K562 (cell line): ENCODE measurements around the gene ZKSCAN3. TPM values are rescaled to one million over a fixed set of nuclear protein-coding genes. Genes with fewer than 3 reads are reported as not detected.
A peak's percentile ranks its signal among the peaks of the same experiment; 100 is the strongest.

Experiments used
- ATAC-seq: fragments of 200-7000 bp; cut with Tn5 transposase; 3 replicates; pipeline ENCODE4 v1.9.1; 2020; ENCODE audit warnings: moderate library complexity
- BruUV-seq: library from RNA; stranded (reverse); fragments of 400-500 nt; replicated peaks from 2 replicates; lab custom pipeline; 2021; lab: Mats Ljungman, UMichigan
- CTCF ChIA-PET: fragments of 300-600 bp; formaldehyde crosslinking; extraction: SDS; loops from one replicate; lab custom pipeline; 2021; ENCODE audit warnings: low intra/inter-chr PET ratio; lab: Yijun Ruan, JAX
- POLR2A ChIA-PET: fragments of 300-600, 350-650 bp; sonication (Branson Sonifier 250); formaldehyde crosslinking; extraction: SDS; loops from one replicate; lab custom pipeline; 2021; ENCODE audit warnings: antibody characterized with exemption, inconsistent platforms; lab: Yijun Ruan, JAX
- DNase-seq, 4 experiments: peaks; one replicate each; pipeline versions ENCODE4 v3.0.0 to v3.0.0-alpha.2; 2011 to 2018; ENCODE audit warnings: low spot score in 3 of 4, mixed read lengths in 3 of 4; ENCODE audit errors: extremely low read depth in 1 of 4
- FAIRE-seq: peaks from 2 replicates; lab custom pipeline; 2011; peaks lifted over from hg19 to GRCh38; lab: Jason Lieb, UNC
- H2AFZ ChIP-seq: 2 replicates; pipeline ENCODE4 v1.6.0; 2011; ENCODE audit warnings: low read depth, low read length, control low read depth, inconsistent platforms
- H3K27ac ChIP-seq: fragments of 200-600 bp; 3 replicates; pipeline ENCODE4 v1.8.0; 2011; ENCODE audit warnings: low read depth, mild to moderate bottlenecking, control low read depth, inconsistent platforms, low read length, moderate library complexity, mixed read lengths; ENCODE audit errors: extremely low read depth
- H3K27me3 ChIP-seq, 2 experiments: fragments of 300-600 bp in 1 of 2; 2 replicates in 1 of 2; 3 replicates in 1 of 2; pipeline versions ENCODE4 v1.6.0 to v1.8.0; 2011; ENCODE audit warnings: inconsistent platforms in 2 of 2, low read length in 2 of 2, mild to moderate bottlenecking in 1 of 2, mixed read lengths in 1 of 2, moderate library complexity in 1 of 2; ENCODE audit not compliant: control insufficient read depth in 2 of 2, insufficient read depth in 2 of 2
- H3K36me3 ChIP-seq: fragments of 300-600 bp; 3 replicates; pipeline ENCODE4 v1.8.0; 2011; ENCODE audit warnings: mild to moderate bottlenecking, low read length, inconsistent platforms; ENCODE audit not compliant: control insufficient read depth, insufficient read depth
- H3K4me1 ChIP-seq, 2 experiments: fragments of 200-600 bp in 1 of 2; replicated peaks in 1 of 2; 2 replicates in 1 of 2; 3 replicates in 1 of 2; pipeline versions ENCODE4 v1.5.1 to v1.8.0; 2011; ENCODE audit warnings: inconsistent platforms in 2 of 2, low read length in 2 of 2, mild to moderate bottlenecking in 1 of 2, mixed read lengths in 1 of 2, moderate library complexity in 1 of 2; ENCODE audit not compliant: control insufficient read depth in 2 of 2, insufficient read depth in 2 of 2
- H3K4me2 ChIP-seq: 2 replicates; pipeline ENCODE4 v1.6.1; 2011; ENCODE audit warnings: low read length, control low read depth, inconsistent platforms, mixed read lengths; ENCODE audit not compliant: insufficient read depth
- H3K4me3 ChIP-seq: fragments of 200-600 bp; sonication (generic), shearing (Covaris generic); 2 replicates; pipeline ENCODE4 v1.5.1; 2016; ENCODE audit warnings: control low read depth, inconsistent platforms
- H3K79me2 ChIP-seq: fragments of 200-600 bp; 3 replicates; pipeline ENCODE4 v1.8.0; 2011; ENCODE audit warnings: low read length, inconsistent platforms; ENCODE audit not compliant: control insufficient read depth, insufficient read depth
- H3K9ac ChIP-seq, 2 experiments: 2 replicates each; pipeline versions ENCODE4 v1.6.0 to v1.6.1; 2011; ENCODE audit warnings: low read depth in 2 of 2, low read length in 2 of 2, control low read depth in 1 of 2, inconsistent platforms in 1 of 2, mild to moderate bottlenecking in 1 of 2, mixed read lengths in 1 of 2; ENCODE audit not compliant: insufficient read depth in 1 of 2
- H3K9me1 ChIP-seq: one replicate; pipeline ENCODE4 v1.6.0; 2011; ENCODE audit warnings: inconsistent platforms, mild to moderate bottlenecking, low read length, moderate library complexity; ENCODE audit not compliant: control insufficient read depth, insufficient read depth
- H3K9me3 ChIP-seq: replicated peaks from 2 replicates; pipeline ENCODE4 v1.5.1; 2011; ENCODE audit warnings: low read depth, low read length, inconsistent platforms; ENCODE audit not compliant: control insufficient read depth, insufficient read depth
- H4K20me1 ChIP-seq: replicated peaks from 2 replicates; pipeline ENCODE4 v1.6.1; 2011; ENCODE audit warnings: low read length, inconsistent platforms, mixed read lengths; ENCODE audit not compliant: control insufficient read depth, insufficient read depth
- AFF1 ChIP-seq, 2 experiments: fragments of 450-650 bp; IDR thresholded peaks; 2 replicates each; pipeline ENCODE4 v1.6.1; 2018; ENCODE audit warnings: mild to moderate bottlenecking in 2 of 2, low read depth in 1 of 2; ENCODE audit not compliant: partially characterized antibody in 2 of 2
- BCOR ChIP-seq: fragments of 450-650 bp; IDR thresholded peaks from 2 replicates; pipeline ENCODE4 v1.6.1; 2016
- C11orf30 ChIP-seq: fragments of 450-650 bp; IDR thresholded peaks from 2 replicates; pipeline ENCODE4 v1.6.1; 2016; ENCODE audit warnings: low read depth, mild to moderate bottlenecking
- CC2D1A ChIP-seq: fragments of 450-650 bp; IDR thresholded peaks from 2 replicates; pipeline ENCODE4 v1.6.1; 2017; ENCODE audit warnings: mild to moderate bottlenecking
- ESRRA ChIP-seq: fragments of 450-650 bp; IDR thresholded peaks from 2 replicates; pipeline ENCODE4 v1.6.1; 2014; ENCODE audit warnings: low read depth, mild to moderate bottlenecking, moderate library complexity, borderline replicate concordance
- FUS ChIP-seq: fragments of 200-400 bp; formaldehyde crosslinking; optimal IDR thresholded peaks from 2 replicates; pipeline ENCODE3; 2017; ENCODE audit warnings: low read depth, low read length
- GABPB2 ChIP-seq: fragments of 250-450 bp; sonication (Bioruptor Pico); conservative IDR thresholded peaks from 2 replicates; pipeline ENCODE4 v1.5.1; 2021; ENCODE audit warnings: mild to moderate bottlenecking
- HEY1 ChIP-seq: fragments of 250-450 bp; sonication (Bioruptor Pico); IDR thresholded peaks from 2 replicates; pipeline ENCODE4 v1.5.0; 2020; ENCODE audit warnings: mild to moderate bottlenecking, moderate library complexity, borderline replicate concordance
- MAFF ChIP-seq: IDR thresholded peaks from 2 replicates; pipeline ENCODE4 v1.6.1; 2012; ENCODE audit warnings: low read length, improper control_type of control experiment
- MAFK ChIP-seq: IDR thresholded peaks from 2 replicates; pipeline ENCODE4 v1.6.1; 2011; ENCODE audit warnings: low read length, improper control_type of control experiment
- MTA1 ChIP-seq: fragments of 450-650 bp; IDR thresholded peaks from 2 replicates; pipeline ENCODE4 v1.6.1; 2017; ENCODE audit warnings: borderline replicate concordance
- MXI1 ChIP-seq: IDR thresholded peaks from 2 replicates; pipeline ENCODE4 v1.6.1; 2011; ENCODE audit warnings: low read depth, mild to moderate bottlenecking, improper control_type of control experiment, low read length
- NONO ChIP-seq, 2 experiments: fragments of 200-400 bp in 1 of 2; fragments of 450-650 bp in 1 of 2; formaldehyde crosslinking in 1 of 2; IDR thresholded peaks; 2 replicates each; pipeline ENCODE4 v1.6.1; 2017; ENCODE audit warnings: low read depth in 2 of 2, mild to moderate bottlenecking in 2 of 2, moderate library complexity in 2 of 2, low read length in 1 of 2
- PCBP2 ChIP-seq: fragments of 200-400 bp; formaldehyde crosslinking; IDR thresholded peaks from 2 replicates; pipeline ENCODE4 v1.6.1; 2018; ENCODE audit warnings: low read length, low read depth, mild to moderate bottlenecking, moderate library complexity; ENCODE audit not compliant: poor library complexity, severe bottlenecking
- RBM39 ChIP-seq: fragments of 200-400 bp; formaldehyde crosslinking; optimal IDR thresholded peaks from 2 replicates; pipeline ENCODE3; 2018; ENCODE audit warnings: low read depth, low read length
- ZC3H4 ChIP-seq: sonication (generic); formaldehyde crosslinking; IDR thresholded peaks from 2 replicates; pipeline ENCODE4 v1.9.0; 2021; ENCODE audit warnings: missing genetic modification reagents, borderline replicate concordance
- ZNF134 ChIP-seq: fragments of 250-450 bp; sonication (Bioruptor Pico); conservative IDR thresholded peaks from 2 replicates; pipeline ENCODE4 v1.4.0; 2020
- ZNF239 ChIP-seq: fragments of 250-450 bp; sonication (Bioruptor Pico); IDR thresholded peaks from 2 replicates; pipeline ENCODE4 v1.4.0; 2020; ENCODE audit warnings: mild to moderate bottlenecking
- ZNF316 ChIP-seq: fragments of 450-650 bp; IDR thresholded peaks from 2 replicates; pipeline ENCODE4 v1.6.1; 2016
- ZNF584 ChIP-seq: fragments of 200-800 bp; sonication (Bioruptor generic); IDR thresholded peaks from 2 replicates; pipeline ENCODE4 v1.6.1; 2016; ENCODE audit warnings: low read depth, mild to moderate bottlenecking, missing genetic modification characterization, missing compliant biosample characterization
- WGBS: fragments of 100-300 bp; shearing (Covaris generic); methylation state at CpG from one replicate; pipeline ENCODE4 v1.1.6; 2016; ENCODE audit warnings: low coverage, mixed read lengths; ENCODE audit not compliant: insufficient coverage; ENCODE audit errors: missing lambda C conversion rate; 5-methylcytosine and 5-hydroxymethylcytosine counted together
- in situ Hi-C: fragments of 300-500 bp; cut with MboI; formaldehyde crosslinking; loops from 4 replicates; pipeline ENCODE4 v1.15.0; 2018; ENCODE audit warnings: inconsistent platforms, mixed read lengths
- intact Hi-C: fragments of 100-400 bp; cut with micrococcal nuclease; formaldehyde crosslinking; loops from 2 replicates; pipeline ENCODE4 v1.14.2; 2022
- polyA plus RNA-seq, 8 experiments: library from polyadenylated mRNA; depleted of rRNA in 4 of 8; stranded (reverse) in 5 of 8; unstranded in 3 of 8; fragments of >200 nt; fragmentation: Nextera tagmentation in 2 of 8; fragmentation: Illumina TruSeq in 1 of 8; extraction: Ambion mirVana in 2 of 8; extraction: Trizol in 1 of 8; gene quantifications; 2 replicates each; pipeline versions ENCODE4 v1.2.1 to v1.2.3, GENCODE V29; 2011 to 2014; ENCODE audit warnings: inconsistent platforms in 1 of 8, missing spikeins in 1 of 8
- total RNA-seq, 7 experiments: library from RNA; depleted of rRNA in 6 of 7; stranded (reverse); fragments of >200 nt in 6 of 7; fragmentation: Illumina TruSeq in 2 of 7; extraction: Trizol in 2 of 7; gene quantifications; 2 replicates each; pipeline versions ENCODE4 v1.2.1 to v1.2.3, GENCODE V29; 2011 to 2021; ENCODE audit warnings: low replicate concordance in 1 of 7

Gene ZKSCAN3
- total and polyA plus RNA-seq, 9 of the 15 experiments (the other 6 are each of a cell fraction or from before 2014, with no cell fraction given) = 3.0 to 12.4 (median 10.2) TPM

GRCh38 chr6:28393912-28394662 lies 44.3 kb downstream of the ZKSCAN3 start:
- peaks cover 93% of the 10 kb centered on the region for H3K79me2 ChIP-seq
- FAIRE-seq = no peak
- no peak overlapping the region for H3K9ac ChIP-seq
- H3K9me3 ChIP-seq = no peaks in the 10 kb centered on the region; the same call in 1 of the 2 replicates
- H3K36me3 ChIP-seq = peaks cover 90% of the 10 kb centered on the region
- WGBS = 92% methylated on average over 5 of the region's 5 CpGs
- H3K9me1 ChIP-seq = no peaks in the 10 kb centered on the region
- no peak overlapping the region for H3K4me3 ChIP-seq
- intact Hi-C loops = no loop called here
- H2AFZ ChIP-seq = no peak overlapping the region
- H3K27ac ChIP-seq = no peak overlapping the region
- POLR2A ChIA-PET = interaction anchor here (0.6 to 0.7 kb wide), 3 partner anchors 59 to 564 kb away, joined by 3 read pairs; no protein-coding TSS in a partner anchor
- CTCF ChIA-PET = interaction anchor here (0.6 kb wide), 2 partner anchors 13 to 77 kb away, joined by 3 read pairs; no protein-coding TSS in a partner anchor
- peaks cover 10 to 24% of the 10 kb centered on the region in 2 experiments; a peak in 4 of 5 replicates for H3K4me1 ChIP-seq
- H3K4me2 ChIP-seq = no peak overlapping the region
- no peaks in the 10 kb centered on the region for H3K27me3 ChIP-seq
- no peaks in the 10 kb centered on the region for H4K20me1 ChIP-seq
- ATAC-seq = no peak
- in situ Hi-C loops = no loop called here
- BruUV-seq = no TSS peak
- peak in 3 of 4 experiments; percentile 36 to 48 (median 39) for DNase-seq
- TF ChIP-seq AFF1 (IDR thresholded peaks at IDR 0.05; ENCODE audit: low read depth in 1 of 2, partially characterized antibody in 2 of 2) (no peak), HEY1 (no peak), ZNF316 (peak; percentile 83), NONO (IDR thresholded peaks at IDR 0.05; ENCODE audit: low read depth in 2 of 2, low read length in 1 of 2) (no peak), MAFK (peak; percentile 26; the same call in 1 of the 2 replicates), ZNF134 (CRISPR knock-in tag) (no peak), PCBP2 (no peak), MAFF (peak; percentile 66), ZC3H4 (CRISPR knock-in tag) (no peak), MTA1 (no peak), C11orf30 (peak; percentile 69; the same call in 1 of the 2 replicates), RBM39 (no peak), BCOR (no peak), CC2D1A (no peak), ZNF239 (CRISPR knock-in tag) (no peak), FUS (no peak), GABPB2 (CRISPR knock-in tag) (no peak), ZNF584 (no peak), ESRRA (no peak), MXI1 (no peak)
